HS-5 (cell line): ENCODE measurements around the gene SPRYD4.
"Not testable (repeated sequence)": the region's sequence is repeated elsewhere in the genome, so short reads cannot be mapped to it uniquely, and the experiment has no call there.

ENCODE experiments used
- DNase-seq: peaks from one replicate; pipeline ENCODE4 v3.0.0-alpha.2; 2012; ENCODE audit warnings: low read depth

SPRYD4 gene

DNA sequence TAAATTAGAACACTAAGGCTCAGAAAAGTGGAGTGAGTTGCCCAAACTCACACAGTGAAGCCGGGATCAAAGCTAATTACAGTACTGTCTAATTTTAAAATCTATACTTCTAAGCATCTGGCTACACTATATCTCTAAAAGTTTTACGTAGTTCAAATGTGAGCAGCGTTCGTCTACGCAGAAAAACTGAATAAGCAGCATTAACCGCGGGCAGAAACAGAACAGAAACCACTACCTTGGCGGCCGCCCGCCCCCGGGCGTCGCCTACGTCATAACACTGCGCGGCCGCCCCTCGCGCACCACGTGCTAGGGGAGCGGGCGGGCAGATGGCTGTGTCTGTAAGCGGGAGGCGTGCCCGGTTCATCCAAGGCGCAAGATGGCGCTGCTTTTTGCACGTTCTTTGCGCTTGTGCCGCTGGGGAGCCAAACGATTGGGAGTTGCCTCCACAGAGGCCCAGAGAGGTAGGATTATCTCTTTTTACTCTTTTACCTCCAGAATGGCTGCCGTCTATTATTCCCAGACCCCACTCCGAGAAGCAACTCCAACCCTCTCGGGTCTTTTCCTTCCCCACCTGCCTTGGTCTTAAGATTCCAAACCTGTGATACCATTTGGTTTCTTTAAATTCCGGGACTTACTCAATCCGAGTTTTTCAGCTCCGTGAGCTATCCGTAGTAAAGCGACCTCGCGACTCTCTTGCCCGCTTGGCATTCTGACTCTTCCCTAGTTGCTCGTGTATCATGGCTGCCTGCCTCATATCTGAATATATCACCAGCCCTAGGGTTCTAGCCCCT lies at the start of gene SPRYD4:
Gene SPRYD4, plus strand, starts transcription at position 363 of the 791 bp plus-strand sequence. Its CDS starts 14 bp downstream, at position 377.
- peak; percentile 60 for DNase-seq

DNA sequence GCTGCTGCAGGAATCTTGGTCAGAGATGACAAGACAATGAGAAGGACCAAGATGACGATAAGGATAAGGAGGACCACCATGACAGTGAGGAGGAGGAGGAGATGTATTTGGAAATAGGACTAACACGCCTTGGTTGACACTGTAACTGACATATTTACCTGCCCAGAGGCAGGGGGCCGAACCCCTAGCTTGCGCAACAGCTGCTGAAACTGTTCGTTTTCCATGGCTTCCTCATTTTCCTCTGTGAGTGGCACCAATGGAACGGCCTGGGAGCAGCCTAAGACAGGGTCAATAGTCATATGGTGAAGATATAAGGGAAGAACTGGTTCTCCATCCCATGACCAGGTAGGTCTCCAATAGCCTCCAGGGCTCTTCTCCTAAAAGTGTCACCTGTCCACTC lies 48.0 kb upstream of the SPRYD4 start:
- DNase-seq, result no peak

- DNase-seq, result no peak
Measured at GRCh38 chr12:56425193-56425592, 43.2 kb upstream of the SPRYD4 start.

DNA sequence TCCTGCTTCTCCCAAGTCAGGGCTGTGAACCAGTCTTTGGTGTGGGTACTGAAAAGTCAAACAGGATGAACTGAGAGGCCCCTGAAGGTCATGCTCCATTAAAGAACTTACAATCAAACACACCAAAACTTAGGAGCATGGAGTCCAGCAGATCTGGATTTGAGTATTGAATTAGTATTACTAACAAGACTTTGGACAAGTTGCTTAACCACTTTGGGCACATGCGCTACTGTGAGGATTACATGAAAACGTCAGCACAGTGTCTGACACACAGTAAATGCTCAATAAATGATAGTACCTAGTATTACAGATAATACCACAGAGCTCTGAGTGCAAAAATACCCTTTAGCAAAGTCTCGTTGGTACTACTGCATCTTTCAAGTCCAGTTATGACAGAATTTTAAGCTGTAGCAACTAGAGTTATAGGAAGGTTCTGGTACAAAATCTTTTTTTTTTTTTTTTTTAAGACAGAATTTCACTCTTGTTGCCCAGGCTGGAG lies 42.4 kb upstream of the SPRYD4 start:
- no peak for DNase-seq

DNA sequence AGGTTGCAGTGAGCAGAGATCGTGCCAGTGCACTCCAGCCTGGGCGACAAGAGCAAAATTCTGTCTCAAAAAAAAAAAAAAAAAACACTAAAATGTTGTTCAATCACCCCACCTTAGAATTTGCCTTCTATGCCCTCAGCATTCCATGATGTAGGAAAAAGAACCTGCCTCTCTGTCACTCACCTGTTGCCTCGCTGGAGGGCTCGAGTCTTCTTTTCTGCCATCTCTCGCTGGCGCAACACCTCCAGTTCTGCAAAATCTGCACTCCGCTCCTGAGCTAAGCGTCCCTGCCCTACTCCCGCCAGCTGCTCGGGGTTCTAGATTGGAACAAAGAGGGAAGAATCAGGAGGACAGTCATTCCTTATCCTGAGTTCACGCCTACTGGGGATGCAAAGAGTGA lies 37.1 kb upstream of the SPRYD4 start:
- no peak for DNase-seq

- no peak for DNase-seq
Measured at GRCh38 chr12:56431850-56432249, 36.5 kb upstream of the SPRYD4 start.

DNA sequence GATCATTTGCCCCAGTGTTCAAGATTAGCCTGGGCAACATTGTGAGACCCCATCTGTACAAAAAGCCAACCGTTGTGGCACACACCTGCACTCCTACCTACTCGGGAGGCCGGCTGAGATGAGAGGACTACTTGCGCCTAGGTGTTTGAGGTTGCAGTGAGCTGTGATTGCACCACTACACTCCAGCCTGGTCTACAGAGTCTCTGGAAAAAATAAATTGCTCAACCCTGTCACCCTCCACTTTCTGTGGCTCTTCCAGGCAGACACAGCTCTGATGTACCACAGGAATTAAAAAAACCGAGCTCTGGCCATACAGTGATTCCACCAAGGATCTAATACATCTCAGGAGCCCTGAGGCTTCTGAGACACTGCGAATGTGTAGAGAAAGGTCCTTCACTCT lies 33.5 kb upstream of the SPRYD4 start:
- DNase-seq, result no peak

GRCh38 chr12:56437430-56438176 lies 30.8 kb upstream of the SPRYD4 start:
- DNase-seq, result no peak

- DNase-seq, result not testable (repeated sequence)
Measured at GRCh38 chr12:56443208-56443607, 25.2 kb upstream of the SPRYD4 start.

DNA sequence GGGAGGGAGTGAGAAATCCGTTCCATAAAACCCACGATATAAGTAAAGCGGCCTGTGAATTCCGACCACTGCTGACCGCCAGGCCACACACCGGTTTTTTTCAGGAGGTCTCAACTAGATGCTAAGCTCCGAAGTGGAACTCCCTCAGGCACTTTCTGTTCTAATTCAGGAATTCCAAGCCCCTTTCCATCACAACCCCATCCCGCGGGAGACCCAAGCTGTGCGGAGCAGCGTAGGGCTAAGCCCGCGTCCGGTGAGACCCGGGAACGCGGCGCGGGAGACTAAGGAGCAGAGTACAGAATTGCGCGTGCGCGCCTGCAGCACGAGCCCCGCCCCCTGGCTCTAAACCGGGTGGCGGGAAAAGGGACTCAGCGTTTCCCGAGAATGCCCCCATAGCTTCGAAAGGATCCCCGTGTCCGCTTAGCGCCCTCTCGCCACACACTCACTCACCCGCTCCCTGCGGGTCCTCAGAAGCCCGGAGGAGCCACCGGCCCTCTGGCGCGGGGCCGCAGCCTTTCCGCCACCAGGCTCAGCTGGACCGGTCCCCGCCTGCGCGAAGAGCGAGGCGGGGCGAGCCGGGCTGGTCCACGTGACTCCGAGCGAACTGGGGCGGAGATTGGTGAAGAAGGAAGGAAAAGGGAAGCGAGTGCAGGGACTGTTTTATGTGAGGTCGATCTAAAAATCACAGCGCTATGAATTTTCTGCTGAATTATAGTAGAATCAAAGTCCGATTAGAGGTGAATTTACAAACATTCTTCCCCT lies 19.3 kb upstream of the SPRYD4 start, which contains the start of gene TIMELESS:
Gene TIMELESS, minus strand, starts transcription at position 567 of the 762 bp plus-strand sequence. CDS start 15,256 bp downstream, outside the sequence.
- peak; percentile 74 for DNase-seq

- DNase-seq, result no peak
Measured at GRCh38 chr12:56449622-56449984, 18.8 kb upstream of the SPRYD4 start.

GRCh38 chr12:56450241-56450640 lies 18.1 kb upstream of the SPRYD4 start:
- DNase-seq, result no peak

GRCh38 chr12:56451147-56451546 lies 17.2 kb upstream of the SPRYD4 start:
- no peak for DNase-seq

DNA sequence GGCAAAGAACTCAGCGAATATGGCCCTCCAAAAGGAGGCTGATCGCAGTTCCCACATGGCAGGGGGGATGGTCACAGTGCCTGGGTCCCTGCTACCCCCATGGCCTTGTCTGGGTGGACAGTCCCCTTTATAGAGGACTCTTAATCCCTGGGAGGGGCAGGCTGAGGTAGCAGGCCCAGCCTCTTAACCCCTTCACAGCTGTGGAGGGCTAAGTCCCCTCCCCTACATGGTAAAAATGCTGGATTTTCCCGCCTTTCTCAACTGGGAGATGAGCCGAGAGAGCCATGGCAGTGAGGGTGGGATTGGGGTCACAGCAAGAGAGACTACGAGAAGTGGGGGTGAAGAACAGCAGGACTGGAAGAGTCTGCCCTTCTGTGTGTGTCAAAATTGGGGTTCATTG lies 13.8 kb upstream of the SPRYD4 start, which contains the start of gene MIP:
Gene MIP, minus strand, starts transcription at position 101 of the 400 bp plus-strand sequence. Its CDS starts 44 bp downstream, at position 57.
- no peak for DNase-seq

DNA sequence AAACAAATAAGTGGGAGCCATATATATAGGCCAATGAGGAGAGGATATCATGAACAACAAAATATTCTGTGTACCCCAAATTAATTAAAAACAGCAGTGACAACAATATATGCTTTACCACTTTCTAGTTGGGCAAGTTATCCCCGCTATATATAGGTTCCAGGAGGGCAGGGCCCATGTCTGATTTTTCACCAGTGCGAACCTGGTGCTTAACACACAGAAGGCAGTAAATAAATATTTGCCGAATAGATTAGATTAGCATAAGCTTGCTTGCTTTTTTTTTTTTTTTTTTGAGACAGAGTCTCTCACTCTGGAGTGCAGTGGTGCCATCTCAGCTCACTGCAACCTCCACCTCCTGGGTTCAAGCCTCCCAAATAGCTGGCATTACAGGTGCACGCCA lies 10.6 kb upstream of the SPRYD4 start:
- DNase-seq, result no peak

- DNase-seq, result peak; percentile 35
Measured at GRCh38 chr12:56461235-56462159, 6.9 kb upstream of the SPRYD4 start.

- no peak for DNase-seq
Measured at GRCh38 chr12:56462565-56462964, 5.8 kb upstream of the SPRYD4 start.

GRCh38 chr12:56469007-56469930 lies 891 bp downstream of the SPRYD4 start:
- DNase-seq, result no peak

- DNase-seq, result no peak
Measured at GRCh38 chr12:56474389-56474788, 6.0 kb downstream of the SPRYD4 start.

GRCh38 chr12:56476143-56476542 lies 7.8 kb downstream of the SPRYD4 start:
- DNase-seq, result no peak
